ENCODE results near the gene ARFIP2. TPM values are rescaled to one million over a fixed set of nuclear protein-coding genes. Genes with fewer than 3 reads are reported as not detected.
A peak's percentile ranks its signal among the peaks of the same experiment; 100 is the strongest.

ARFIP2 gene
- total RNA-seq, 1 donor from 2014 or later, result 43.1 TPM

GRCh38 chr11:6453152-6453551 is 28.0 kb downstream of the ARFIP2 start:
- intact Hi-C loops (cut with micrococcal nuclease), result no loop called here
- H3K9me3 Mint-ChIP-seq, result no peaks in the 10 kb centered on the region
- POLR2A ChIA-PET, result no interaction called here

GRCh38 chr11:6452219-6452618 is 28.9 kb downstream of the ARFIP2 start:
- Mint-ChIP-seq H3K9me3 (no peaks in the 10 kb centered on the region), H3K4me3 (no peak overlapping the region)

More at GRCh38 chr11:6453152-6453551, 28.0 kb downstream of the ARFIP2 start:
- no peaks in the 10 kb centered on the region for H3K4me1 Mint-ChIP-seq
- CTCF ChIA-PET, result interaction anchor here (2.0 to 2.3 kb wide), 2 partner anchors 10 to 74 kb away, joined by 8 to 12 read pairs; no protein-coding TSS in a partner anchor
- H3K27me3 Mint-ChIP-seq, result no peaks in the 10 kb centered on the region
- ATAC-seq (ENCODE audit: low read depth) (no peak), DNase-seq (no peak)
- no peak overlapping the region for H3K4me3 Mint-ChIP-seq
- H3K27ac Mint-ChIP-seq, result no peak overlapping the region
- H3K36me3 Mint-ChIP-seq (ENCODE audit: low read depth), result peaks cover 25% of the 10 kb centered on the region
- no peak for TF ChIP-seq CTCF (IDR thresholded peaks at IDR 0.05)

GRCh38 chr11:6448574-6448973 is 32.6 kb downstream of the ARFIP2 start:
- Mint-ChIP-seq H3K27me3 (no peaks in the 10 kb centered on the region), H3K4me3 (no peak overlapping the region), H3K27ac (no peak overlapping the region), H3K9me3 (no peaks in the 10 kb centered on the region), H3K4me1 (no peaks in the 10 kb centered on the region), H3K36me3 (ENCODE audit: low read depth) (no peaks in the 10 kb centered on the region)
- intact Hi-C loops (cut with micrococcal nuclease), result no loop called here
- ATAC-seq (ENCODE audit: low read depth), result no peak
- no peak for TF ChIP-seq CTCF (IDR thresholded peaks at IDR 0.05)
- DNase-seq, result no peak
- ChIA-PET CTCF (interaction anchor here (10.2 kb wide), 1 partner anchor 70 kb away, joined by 331 read pairs; no protein-coding TSS in a partner anchor), POLR2A (no interaction called here)

More at GRCh38 chr11:6452219-6452618, 28.9 kb downstream of the ARFIP2 start:
- intact Hi-C loops (cut with micrococcal nuclease), result no loop called here
- ChIA-PET CTCF (interaction anchor here (2.0 to 2.3 kb wide), 2 partner anchors 9 to 74 kb away, joined by 8 to 12 read pairs; no protein-coding TSS in a partner anchor), POLR2A (interaction anchor here (0.6 kb wide), 1 partner anchor 62 kb away, joined by 3 read pairs; the partner anchor contains the start of gene SMPD1)
- Mint-ChIP-seq H3K36me3 (ENCODE audit: low read depth) (peaks cover 21% of the 10 kb centered on the region), H3K4me1 (no peaks in the 10 kb centered on the region), H3K27me3 (no peaks in the 10 kb centered on the region), H3K27ac (no peak overlapping the region)
- TF ChIP-seq CTCF (IDR thresholded peaks at IDR 0.05), result no peak
- DNase-seq (no peak), ATAC-seq (ENCODE audit: low read depth) (no peak)

GRCh38 chr11:6443269-6444003 is 37.7 kb downstream of the ARFIP2 start:
- no peaks in the 10 kb centered on the region for H3K9me3 Mint-ChIP-seq

More at GRCh38 chr11:6443269-6444003, 37.7 kb downstream of the ARFIP2 start:
- DNase-seq (peak; percentile 28), ATAC-seq (ENCODE audit: low read depth) (peak; percentile 90)
- H3K27me3 Mint-ChIP-seq, result no peaks in the 10 kb centered on the region
- H3K36me3 Mint-ChIP-seq (ENCODE audit: low read depth), result no peaks in the 10 kb centered on the region
- TF ChIP-seq CTCF (IDR thresholded peaks at IDR 0.05), result peak; percentile 28
- ChIA-PET POLR2A (interaction anchor here (1.6 to 1.8 kb wide), 2 partner anchors 24 to 65 kb away, joined by 6 to 21 read pairs; partner anchors contain the start of gene APBB1), CTCF (interaction anchor here (0.7 to 10.2 kb wide), 35 partner anchors 9 to 263 kb away, joined by 3 to 331 read pairs (median 4); partner anchors contain the start of genes APBB1, ARFIP2, SMPD1 and TIMM10B)
- no peak overlapping the region for H3K27ac Mint-ChIP-seq
- intact Hi-C loops (cut with micrococcal nuclease), result loop anchor here (1.0 to 2.0 kb wide), 4 partner anchors 15 to 192 kb away; no protein-coding TSS in a partner anchor
- H3K4me3 Mint-ChIP-seq, result no peak overlapping the region
- H3K4me1 Mint-ChIP-seq, result no peaks in the 10 kb centered on the region

Measured in activated B cell treated with CpG ODN at 0.5 μM for 24 hours (primary cell).